Activated CD4-positive, alpha-beta T cell treated with anti-CD3 and anti-CD28 coated beads, Interleukin-2, amount 50 U/mL, for 24 hours (primary cell): ENCODE data around the gene LRRC8C.

Source experiments
- DNase-seq, 2 donors: peaks; one replicate each; pipeline ENCODE4 v3.0.0-alpha.2; 2020; ENCODE audit warnings: low read depth in 1 of 2, low spot score in 1 of 2

LRRC8C gene

GRCh38 chr1:89670163-89670562, 37.2 kb downstream of the LRRC8C start:
- DNase-seq, result no peak

GRCh38 chr1:89670711-89671110, 37.8 kb downstream of the LRRC8C start:
- DNase-seq, result no peak

GRCh38 chr1:89671775-89672488, 39.0 kb downstream of the LRRC8C start:
- DNase-seq, result no peak

DNA sequence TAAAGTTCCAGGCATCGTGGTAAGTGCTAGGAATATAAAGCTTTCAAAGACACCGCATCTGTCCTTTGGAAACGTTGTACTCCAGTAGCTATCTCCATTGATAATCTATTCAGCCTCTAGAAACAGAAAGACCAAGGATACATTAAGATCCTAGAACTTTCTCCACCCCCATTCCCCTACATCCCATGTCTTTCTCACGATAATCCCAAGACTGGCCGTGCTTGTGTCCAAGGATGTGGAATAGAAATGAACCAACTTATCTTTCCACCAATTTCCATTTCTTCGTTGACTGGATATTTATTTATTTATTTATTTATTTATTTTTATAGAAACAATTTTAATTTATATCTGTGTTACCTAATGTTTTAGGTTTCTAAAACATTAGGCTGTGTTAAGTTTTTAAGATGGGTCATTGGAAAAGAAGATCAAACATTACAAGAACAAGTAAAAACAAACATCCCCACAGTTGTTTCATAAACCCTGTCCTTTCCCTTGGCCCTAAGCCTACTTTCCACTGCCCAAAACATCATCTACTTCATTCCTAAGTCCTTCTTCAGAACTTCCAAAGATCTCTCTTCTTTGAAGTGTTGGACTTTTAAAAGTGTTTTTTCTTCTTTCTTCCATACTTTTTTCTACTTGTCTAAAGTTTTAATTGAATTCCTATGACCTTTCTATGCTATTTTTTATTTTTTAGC, 39.7 kb downstream of the LRRC8C start:
- no peak for DNase-seq

DNA sequence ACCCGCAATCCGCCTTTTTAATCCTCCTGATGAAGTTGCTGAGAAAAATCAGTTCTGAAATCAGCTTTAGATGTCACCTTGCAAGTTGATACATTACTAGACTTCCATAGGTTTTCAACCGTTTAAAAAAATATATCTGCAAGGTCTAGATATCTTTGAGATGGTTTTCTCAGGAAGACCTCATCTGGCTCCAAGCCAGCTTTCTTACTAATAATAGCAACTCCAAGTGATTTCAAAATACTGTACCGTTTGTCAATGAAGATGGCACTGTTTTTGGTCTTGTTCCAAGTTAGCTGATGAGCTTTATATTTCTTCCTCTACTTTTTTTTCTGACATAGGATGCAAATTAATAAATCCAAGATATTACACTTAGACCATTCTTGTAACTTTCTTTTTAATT, 40.3 kb downstream of the LRRC8C start:
- DNase-seq, result no peak

DNA sequence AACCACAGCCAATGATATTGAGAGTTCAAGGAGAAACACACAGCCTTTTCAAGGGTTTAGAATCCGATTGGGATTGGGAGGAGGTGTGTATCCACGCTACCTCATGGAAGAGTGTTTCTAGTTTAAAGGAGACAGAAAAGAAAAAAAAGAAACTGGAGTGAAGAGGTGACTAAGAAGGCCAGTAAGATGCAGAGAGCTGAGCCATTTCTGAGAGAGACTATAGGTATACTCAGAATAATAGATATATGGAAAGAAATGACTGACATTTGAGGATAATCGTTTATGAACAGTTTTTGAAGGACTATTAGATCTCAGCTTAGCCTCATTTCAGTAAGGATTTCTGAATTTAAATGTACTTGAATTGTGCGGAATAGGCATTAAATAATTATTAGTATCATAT, 42.8 kb downstream of the LRRC8C start:
- no peak for DNase-seq

- DNase-seq, result no peak
Observed at GRCh38 chr1:89681045-89681729, 48.3 kb downstream of the LRRC8C start.

DNA sequence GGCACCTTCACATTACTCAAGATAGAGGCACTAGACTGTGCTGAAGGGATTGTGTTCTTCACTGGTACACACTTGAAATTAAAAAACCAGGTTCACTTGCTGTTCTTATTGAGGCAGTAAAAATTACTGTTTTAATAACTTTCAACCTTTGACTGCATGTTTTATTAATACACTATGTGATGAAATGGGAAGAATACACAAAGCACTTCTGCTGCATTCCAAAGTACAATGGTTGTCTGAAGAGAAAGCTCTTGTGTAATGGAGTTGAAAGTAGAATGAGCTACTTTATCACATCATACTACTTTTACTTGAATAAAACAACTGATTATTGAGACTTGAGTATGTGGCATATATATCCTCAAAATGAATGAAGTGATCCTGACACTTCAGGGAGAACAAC, 49.7 kb downstream of the LRRC8C start:
- no peak for DNase-seq

GRCh38 chr1:89685461-89685860, 52.5 kb downstream of the LRRC8C start:
- no peak for DNase-seq

GRCh38 chr1:89686520-89686919, 53.6 kb downstream of the LRRC8C start:
- DNase-seq, result no peak

DNA sequence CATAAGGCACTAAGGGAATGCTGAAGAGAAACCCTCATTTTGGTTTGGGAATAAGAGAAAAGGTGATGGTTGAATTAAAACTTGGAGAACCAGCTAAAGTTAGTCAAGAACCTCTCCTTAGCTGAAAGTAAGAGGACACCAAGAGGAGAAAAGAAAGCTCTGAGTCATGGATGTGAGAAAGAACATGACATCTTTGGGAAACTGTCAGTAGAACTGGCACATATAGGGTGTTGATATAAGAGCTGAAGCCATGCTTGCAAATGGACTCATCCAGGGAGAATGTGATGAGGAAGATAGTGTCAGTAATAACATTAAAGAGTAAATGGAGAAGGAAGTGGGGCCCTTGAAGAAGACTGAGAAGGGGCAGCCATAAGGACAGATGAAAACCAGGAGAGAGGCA, 54.3 kb downstream of the LRRC8C start:
- no peak for DNase-seq

- DNase-seq, result no peak
Observed at GRCh38 chr1:89688607-89689006, 55.7 kb downstream of the LRRC8C start.

DNA sequence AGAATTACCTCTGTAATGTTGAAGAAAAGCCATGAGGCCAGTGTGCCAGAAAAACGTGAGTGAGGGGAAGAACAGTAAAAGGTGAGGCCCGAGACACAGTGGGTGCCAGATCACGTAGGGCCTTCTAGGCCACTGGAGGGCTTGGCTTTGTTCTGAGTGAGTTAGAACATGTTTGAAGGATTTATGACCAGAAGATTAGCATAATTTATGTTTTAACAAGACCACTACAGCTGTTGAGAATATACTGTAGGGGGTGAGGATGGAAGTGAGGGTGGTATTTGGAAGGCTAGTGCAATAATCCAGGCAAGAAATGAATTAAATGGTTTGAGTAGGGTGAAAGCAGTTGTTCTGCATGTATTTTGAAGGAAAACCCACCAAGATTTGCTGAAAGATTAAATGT, 56.3 kb downstream of the LRRC8C start:
- DNase-seq, result no peak

DNA sequence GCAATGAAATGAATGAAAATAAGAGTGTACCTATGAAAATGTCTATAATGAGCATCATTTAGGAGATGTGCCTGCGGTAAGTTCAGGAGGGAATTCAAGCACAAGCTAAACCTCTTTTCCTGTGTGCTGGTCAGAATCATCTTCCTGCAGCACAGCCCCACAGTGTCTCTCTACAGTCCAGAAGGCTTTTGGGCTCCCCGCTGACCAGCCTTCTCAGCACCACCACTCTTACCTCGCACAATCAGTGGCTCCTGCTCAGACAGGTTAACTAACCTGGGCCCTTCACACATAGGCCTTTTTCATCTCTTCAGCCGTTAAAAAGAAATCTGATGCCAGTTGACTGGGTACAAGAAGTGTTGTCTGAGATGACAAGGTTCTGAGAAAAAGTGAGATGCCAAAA, 57.7 kb downstream of the LRRC8C start:
- DNase-seq, result no peak

DNA sequence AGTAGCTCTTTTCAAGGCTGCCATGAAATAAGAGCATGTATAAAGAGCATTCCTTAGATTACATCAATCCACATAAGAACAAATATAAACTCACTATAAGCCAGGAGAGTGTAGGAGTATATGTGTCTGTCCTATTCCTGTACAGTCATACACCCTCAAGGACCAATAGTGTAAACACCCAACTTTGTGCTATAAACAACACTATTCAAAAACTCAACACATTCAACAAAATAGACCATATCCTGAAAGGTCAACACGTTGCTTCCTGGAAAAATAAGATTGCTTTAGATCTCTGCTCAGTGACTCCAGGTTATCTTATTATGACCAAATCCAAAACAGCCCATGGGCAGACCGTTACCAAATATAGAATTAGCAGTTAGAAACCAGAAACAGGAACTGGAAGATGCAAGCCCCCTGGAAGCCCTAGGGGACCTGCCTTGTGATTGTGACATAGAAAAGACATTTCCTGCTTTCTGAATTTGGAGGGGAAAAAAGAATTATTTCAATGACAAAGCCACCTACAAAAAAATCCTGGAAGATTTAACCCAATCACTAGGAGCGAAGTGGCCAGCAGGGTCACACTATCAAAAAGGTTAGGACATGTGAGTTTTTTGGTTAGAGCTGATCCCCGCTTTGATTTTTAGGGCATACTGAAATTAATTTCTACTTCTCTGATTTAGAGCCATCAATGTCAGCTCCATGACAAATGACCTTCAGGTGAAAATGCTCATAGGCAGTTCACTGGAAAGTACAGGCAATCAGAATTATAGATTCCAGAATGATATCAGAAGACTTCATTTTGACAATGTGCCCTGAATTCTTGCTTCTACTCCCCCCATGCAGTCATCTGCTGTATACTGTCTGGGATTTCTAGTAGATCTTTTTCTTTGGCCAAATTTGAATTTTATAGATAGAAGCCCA, 59.9 kb downstream of the LRRC8C start:
- no peak for DNase-seq

DNA sequence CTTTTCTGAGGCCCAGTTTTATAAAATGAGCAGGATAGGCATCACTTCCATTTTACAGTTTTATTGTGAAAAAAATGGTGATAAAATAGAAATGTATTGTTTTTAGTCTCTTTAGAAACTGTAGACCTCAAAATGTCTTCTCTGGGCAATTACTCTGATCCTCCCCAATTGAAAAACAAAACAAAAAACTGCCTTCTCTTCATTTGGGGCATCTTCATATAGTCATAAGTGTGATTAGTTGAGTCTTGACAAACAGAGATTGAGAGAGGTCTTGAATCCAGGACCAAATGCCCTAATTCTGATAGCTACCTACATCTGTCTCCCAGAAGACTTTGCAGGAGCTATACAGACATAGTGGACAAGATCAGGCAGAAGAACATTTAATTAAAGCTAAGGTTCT, 62.9 kb downstream of the LRRC8C start:
- DNase-seq, result no peak

- no peak for DNase-seq
Observed at GRCh38 chr1:89697383-89697782, 64.5 kb downstream of the LRRC8C start.

GRCh38 chr1:89698020-89698560, 65.2 kb downstream of the LRRC8C start:
- no peak for DNase-seq

DNA sequence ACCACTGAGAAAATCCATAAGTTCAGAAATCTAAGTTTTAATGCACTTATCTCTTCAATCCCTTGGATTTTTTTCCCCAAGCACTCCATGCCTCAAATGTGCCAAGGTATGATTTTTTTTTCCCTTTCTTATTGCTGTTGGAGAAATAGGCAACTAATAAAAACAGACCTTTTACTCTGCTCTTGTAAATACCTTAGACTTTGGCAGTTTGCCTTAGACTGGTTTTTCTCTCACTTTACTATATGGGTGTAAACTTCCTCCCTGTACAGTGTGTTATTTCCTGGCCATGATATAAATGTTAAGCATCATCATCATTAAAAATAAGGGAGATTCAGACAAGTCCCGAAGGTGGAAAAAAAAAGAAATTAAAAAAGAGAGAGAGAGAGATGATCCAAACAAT, 65.7 kb downstream of the LRRC8C start:
- no peak for DNase-seq

DNA sequence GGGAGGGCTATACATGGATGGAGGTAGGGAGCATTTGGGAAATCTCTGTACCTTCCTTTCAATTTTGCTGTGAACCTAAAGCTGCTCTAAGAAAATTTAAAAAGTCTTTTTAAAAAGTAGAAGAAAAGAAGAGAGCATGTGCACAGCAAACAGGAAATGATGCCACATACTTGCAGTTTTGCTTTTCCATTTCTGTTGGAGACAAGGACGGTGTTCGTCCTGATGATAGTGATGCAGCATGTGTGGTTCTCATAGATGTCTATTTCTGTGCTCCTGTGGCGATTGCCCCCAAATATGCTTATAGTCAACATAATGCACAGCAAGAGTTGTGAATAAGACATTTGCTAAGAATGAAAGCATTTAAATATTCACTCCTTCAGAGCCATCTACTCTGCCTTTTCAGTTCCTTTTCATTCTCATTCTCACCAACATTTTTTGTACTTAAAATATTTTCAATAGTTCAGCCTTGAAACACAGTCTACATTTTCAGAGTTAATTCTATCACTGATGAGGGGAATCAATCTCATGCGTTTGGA, 66.6 kb downstream of the LRRC8C start:
- no peak for DNase-seq

DNA sequence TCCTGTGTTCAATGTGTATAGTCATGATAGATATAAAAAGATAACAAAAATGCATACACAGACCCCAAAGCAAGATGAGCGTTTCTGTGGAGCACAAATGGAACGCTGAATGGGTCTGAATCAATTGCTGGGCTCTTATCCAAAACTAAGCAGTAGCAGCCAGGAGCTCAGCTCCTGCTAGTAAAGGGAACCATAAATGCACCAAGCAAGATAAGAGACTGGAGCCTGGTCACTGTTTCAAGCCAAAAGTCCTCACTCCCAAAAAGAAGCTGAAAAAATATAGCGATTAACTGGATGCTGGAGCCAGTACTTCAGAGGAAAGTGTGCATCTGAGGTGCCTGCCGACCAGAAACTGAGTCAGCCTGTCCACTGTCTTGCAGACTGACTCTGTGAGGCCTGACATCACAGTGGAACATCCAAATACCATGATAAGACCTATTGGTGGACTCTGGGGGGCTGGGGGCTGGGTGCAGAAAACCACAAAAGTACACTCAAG, 68.9 kb downstream of the LRRC8C start:
- no peak for DNase-seq
